H9 (cell line): ENCODE measurements around the gene GGT7. TPM values are rescaled to one million over a fixed set of nuclear protein-coding genes. Genes with fewer than 3 reads are reported as not detected.

Experiments
- DNase-seq: peaks from one replicate; pipeline ENCODE4 v3.0.0-alpha.2; 2017
- H2AFZ ChIP-seq: one replicate; pipeline ENCODE4 v1.6.1; 2013; ENCODE audit warnings: mild to moderate bottlenecking, low read length, control low read depth, moderate library complexity
- H2AK5ac ChIP-seq: 2 replicates; pipeline ENCODE4 v1.6.1; 2013; ENCODE audit warnings: low read length, control low read depth, mixed read lengths; ENCODE audit not compliant: insufficient read length
- H2BK120ac ChIP-seq: one replicate; pipeline ENCODE4 v1.6.1; 2013; ENCODE audit warnings: low read depth, mild to moderate bottlenecking, low read length, control low read depth, inconsistent platforms; ENCODE audit not compliant: poor library complexity, severe bottlenecking
- H2BK12ac ChIP-seq: 2 replicates; pipeline ENCODE4 v1.6.1; 2013; ENCODE audit warnings: low read length, control low read depth, mixed read lengths, low read depth; ENCODE audit not compliant: insufficient read length
- H2BK15ac ChIP-seq: 2 replicates; pipeline ENCODE4 v1.6.1; 2013; ENCODE audit warnings: low read depth, low read length, control low read depth
- H2BK20ac ChIP-seq: one replicate; pipeline ENCODE4 v1.6.1; 2013; ENCODE audit warnings: low read depth, mild to moderate bottlenecking, low read length, control low read depth, inconsistent platforms; ENCODE audit not compliant: poor library complexity, severe bottlenecking
- H2BK5ac ChIP-seq: 2 replicates; pipeline ENCODE4 v1.6.1; 2013; ENCODE audit warnings: low read length, control low read depth, mixed read lengths; ENCODE audit not compliant: insufficient read length
- H3K14ac ChIP-seq: 2 replicates; pipeline ENCODE4 v1.6.1; 2013; ENCODE audit warnings: low read length, control low read depth; ENCODE audit not compliant: insufficient read depth
- H3K18ac ChIP-seq: 2 replicates; pipeline ENCODE4 v1.6.1; 2013; ENCODE audit warnings: low read depth, mild to moderate bottlenecking, mixed read lengths, low read length, control low read depth; ENCODE audit not compliant: insufficient read length
- H3K23ac ChIP-seq: 2 replicates; pipeline ENCODE4 v1.6.1; 2013; ENCODE audit warnings: low read length, control low read depth, mixed read lengths, low read depth; ENCODE audit not compliant: insufficient read length
- H3K23me2 ChIP-seq: 2 replicates; pipeline ENCODE4 v1.6.1; 2013; ENCODE audit warnings: low read depth, mild to moderate bottlenecking, mixed read lengths, low read length, control low read depth; ENCODE audit not compliant: insufficient read length, poor library complexity, severe bottlenecking
- H3K27ac ChIP-seq: 2 replicates; pipeline ENCODE4 v1.5.1; 2013; ENCODE audit warnings: low read length, control low read depth, mixed read lengths, low read depth; ENCODE audit not compliant: insufficient read length
- H3K27me3 ChIP-seq: 2 replicates; pipeline ENCODE4 v1.6.1; 2013; ENCODE audit warnings: low read length, control low read depth, inconsistent platforms; ENCODE audit not compliant: insufficient read depth
- H3K4ac ChIP-seq: 2 replicates; pipeline ENCODE4 v1.6.1; 2013; ENCODE audit warnings: low read depth, mild to moderate bottlenecking, control low read depth, inconsistent platforms, low read length, moderate library complexity
- H3K4me1 ChIP-seq: 2 replicates; pipeline ENCODE4 v1.6.1; 2013; ENCODE audit warnings: low read length, control low read depth, inconsistent platforms; ENCODE audit not compliant: insufficient read depth
- H3K4me2 ChIP-seq: 2 replicates; pipeline ENCODE4 v1.6.1; 2013; ENCODE audit warnings: low read length, control low read depth, mixed read lengths; ENCODE audit not compliant: insufficient read length, insufficient read depth
- H3K56ac ChIP-seq: 2 replicates; pipeline ENCODE4 v1.6.1; 2013; ENCODE audit warnings: low read depth, mild to moderate bottlenecking, mixed read lengths, low read length, control low read depth; ENCODE audit not compliant: insufficient read length
- H3K79me1 ChIP-seq: 2 replicates; pipeline ENCODE4 v1.6.1; 2013; ENCODE audit warnings: low read depth, mild to moderate bottlenecking, moderate library complexity, low read length, control low read depth, inconsistent platforms; ENCODE audit not compliant: insufficient read depth, poor library complexity, severe bottlenecking
- H3K79me2 ChIP-seq: 2 replicates; pipeline ENCODE4 v1.6.1; 2013; ENCODE audit warnings: low read length, control low read depth, inconsistent platforms; ENCODE audit not compliant: insufficient read depth
- H3K9ac ChIP-seq: 2 replicates; pipeline ENCODE4 v1.6.1; 2013; ENCODE audit warnings: low read length, control low read depth, mixed read lengths; ENCODE audit not compliant: insufficient read length; ENCODE audit errors: extremely low read depth
- H3K9me3 ChIP-seq: one replicate; pipeline ENCODE4 v1.6.1; 2013; ENCODE audit warnings: low read depth, low read length, inconsistent platforms; ENCODE audit not compliant: control insufficient read depth
- H3T11ph ChIP-seq: one replicate; pipeline ENCODE4 v1.6.1; 2013; ENCODE audit warnings: mild to moderate bottlenecking, low read length, control low read depth, inconsistent platforms
- H4K20me1 ChIP-seq: one replicate; pipeline ENCODE4 v1.6.1; 2013; ENCODE audit not compliant: control insufficient read depth, insufficient read length, insufficient read depth
- H4K5ac ChIP-seq: 2 replicates; pipeline ENCODE4 v1.6.1; 2013; ENCODE audit warnings: low read depth, mild to moderate bottlenecking, mixed read lengths, low read length, control low read depth; ENCODE audit not compliant: insufficient read length
- H4K8ac ChIP-seq: replicated peaks from 2 replicates; pipeline ENCODE4 v1.6.1; 2013; ENCODE audit warnings: low read length, control low read depth, mixed read lengths, low read depth; ENCODE audit not compliant: insufficient read length
- H4K91ac ChIP-seq: 2 replicates; pipeline ENCODE4 v1.6.1; 2013; ENCODE audit warnings: low read depth, mild to moderate bottlenecking, moderate library complexity, mixed read lengths, low read length, control low read depth; ENCODE audit not compliant: insufficient read length
- H3K27ac Mint-ChIP-seq, 3 experiments: 2 replicates in 2 of 3; 3 replicates in 1 of 3; pipeline ENCODE4 v1.8.0; 2020 to 2021; ENCODE audit warnings: mixed read lengths in 3 of 3, mild to moderate bottlenecking in 1 of 3, moderate library complexity in 1 of 3
- H3K27me3 Mint-ChIP-seq: 2 replicates; pipeline ENCODE4 v1.8.0; 2021; ENCODE audit warnings: low read depth, mild to moderate bottlenecking, moderate library complexity, mixed read lengths
- H3K36me3 Mint-ChIP-seq, 3 experiments: 2 replicates in 2 of 3; 3 replicates in 1 of 3; pipeline ENCODE4 v1.8.0; 2020 to 2021; ENCODE audit warnings: low read depth in 3 of 3, mixed read lengths in 3 of 3; ENCODE audit not compliant: insufficient read depth in 1 of 3
- H3K4me1 Mint-ChIP-seq, 2 experiments: 2 replicates each; pipeline ENCODE4 v1.8.0; 2020; ENCODE audit warnings: mixed read lengths in 2 of 2
- H3K4me3 Mint-ChIP-seq, 2 experiments: 2 replicates in 1 of 2; 3 replicates in 1 of 2; pipeline ENCODE4 v1.8.0; 2020 to 2021; ENCODE audit warnings: mild to moderate bottlenecking in 2 of 2, mixed read lengths in 2 of 2, moderate library complexity in 1 of 2
- H3K9me3 Mint-ChIP-seq, 2 experiments: 2 replicates in 1 of 2; 3 replicates in 1 of 2; pipeline ENCODE4 v1.8.0; 2020; ENCODE audit warnings: mild to moderate bottlenecking in 2 of 2, mixed read lengths in 2 of 2, moderate library complexity in 1 of 2
- WGBS: extraction: QIAGEN DNeasy Blood & Tissue Kit; methylation state at CpG from one replicate; pipeline ENCODE4 v1.1.7; 2013; ENCODE audit warnings: missing lambda C conversion rate, low lambda C conversion rate, mixed read lengths; ENCODE audit not compliant: insufficient read length; ENCODE audit errors: extremely low coverage; 5-methylcytosine and 5-hydroxymethylcytosine counted together
- total RNA-seq: library from RNA; stranded (reverse); gene quantifications from 2 replicates; pipeline ENCODE4 v1.2.1, GENCODE V29; 2021
- TF ChIP-seq, protein P1 (sequence below): fragments of 200-600 bp; sonication (generic); conservative IDR thresholded peaks from 3 replicates; pipeline ENCODE4 v1.8.0; 2021; ENCODE audit warnings: antibody characterized with exemption, mild to moderate bottlenecking

Gene GGT7
- total RNA-seq, 1 experiment from 2014 or later, result 38.6 TPM

DNA sequence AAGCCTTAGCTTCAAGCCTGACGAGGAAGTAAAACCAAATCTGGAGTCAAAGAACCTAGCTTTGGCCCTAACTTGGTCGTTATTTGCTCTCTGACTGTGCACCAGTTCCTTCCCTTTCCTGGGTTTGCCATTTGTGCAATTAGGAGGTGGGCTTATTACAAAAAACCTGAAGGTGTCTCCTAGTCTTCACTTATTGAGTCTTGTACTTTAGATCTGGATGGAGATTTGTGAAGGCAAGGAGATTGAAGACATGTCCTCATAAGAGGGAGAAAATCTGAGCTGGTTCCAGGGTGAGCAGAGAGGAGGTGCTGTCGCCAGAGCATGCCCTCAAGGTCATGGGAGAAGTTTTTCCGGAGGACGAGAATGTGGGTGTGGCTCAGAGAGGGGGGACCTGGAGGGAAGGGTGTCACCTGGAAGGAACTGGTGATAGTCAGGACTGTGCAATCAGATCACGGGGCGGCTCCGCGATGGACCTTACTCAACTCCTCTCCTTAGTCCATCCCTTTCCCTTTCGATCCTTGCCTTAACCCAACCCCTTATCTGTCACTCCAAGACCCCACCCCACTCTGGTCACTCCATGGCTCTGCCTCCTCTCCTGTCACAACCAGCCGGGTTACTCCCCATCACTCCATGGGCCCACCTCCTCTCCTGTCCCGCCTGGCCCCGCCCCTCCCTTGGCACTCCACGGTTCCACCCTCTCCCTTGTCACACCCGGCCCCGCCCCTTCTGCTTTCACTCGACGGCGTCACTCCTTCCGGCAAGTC is 3.2 kb upstream of the GGT7 start:
- H3K23me2 ChIP-seq, result peaks cover 18% of the 10 kb centered on the region

More for the DNA sequence above, 3.2 kb upstream of the GGT7 start:
- peak overlapping the region; percentile 47 for H3K4me2 ChIP-seq
- peak overlapping the region; percentile 78 to 90 (median 85) for H3K27ac Mint-ChIP-seq
- no peaks in the 10 kb centered on the region; the same call in 1 of the 2 replicates for H3K79me2 ChIP-seq
- no CpG with 5 or more reads among the region's 20 CpGs for WGBS
- no peaks in the 10 kb centered on the region for H3K9me3 ChIP-seq
- H3K79me1 ChIP-seq, result no peaks in the 10 kb centered on the region
- H4K8ac ChIP-seq, result no peak overlapping the region
- peak overlapping the region; percentile 81 to 97 for H3K4me3 Mint-ChIP-seq
- H3K27ac ChIP-seq, result no peak overlapping the region
- peaks cover 8% of the 10 kb centered on the region; the same call in 1 of the 2 replicates for H3K4me1 ChIP-seq
- H4K20me1 ChIP-seq, result no peaks in the 10 kb centered on the region
- no peak overlapping the region for H3K18ac ChIP-seq
- no peak overlapping the region for H2BK20ac ChIP-seq
- no peak overlapping the region for H3K14ac ChIP-seq
- no peak overlapping the region for H2BK120ac ChIP-seq
- no peak overlapping the region for H2BK12ac ChIP-seq
- peak; percentile 100 for DNase-seq
- no peak overlapping the region for H4K91ac ChIP-seq
- no peak overlapping the region for H2AFZ ChIP-seq
- TF ChIP-seq, protein P1, sequence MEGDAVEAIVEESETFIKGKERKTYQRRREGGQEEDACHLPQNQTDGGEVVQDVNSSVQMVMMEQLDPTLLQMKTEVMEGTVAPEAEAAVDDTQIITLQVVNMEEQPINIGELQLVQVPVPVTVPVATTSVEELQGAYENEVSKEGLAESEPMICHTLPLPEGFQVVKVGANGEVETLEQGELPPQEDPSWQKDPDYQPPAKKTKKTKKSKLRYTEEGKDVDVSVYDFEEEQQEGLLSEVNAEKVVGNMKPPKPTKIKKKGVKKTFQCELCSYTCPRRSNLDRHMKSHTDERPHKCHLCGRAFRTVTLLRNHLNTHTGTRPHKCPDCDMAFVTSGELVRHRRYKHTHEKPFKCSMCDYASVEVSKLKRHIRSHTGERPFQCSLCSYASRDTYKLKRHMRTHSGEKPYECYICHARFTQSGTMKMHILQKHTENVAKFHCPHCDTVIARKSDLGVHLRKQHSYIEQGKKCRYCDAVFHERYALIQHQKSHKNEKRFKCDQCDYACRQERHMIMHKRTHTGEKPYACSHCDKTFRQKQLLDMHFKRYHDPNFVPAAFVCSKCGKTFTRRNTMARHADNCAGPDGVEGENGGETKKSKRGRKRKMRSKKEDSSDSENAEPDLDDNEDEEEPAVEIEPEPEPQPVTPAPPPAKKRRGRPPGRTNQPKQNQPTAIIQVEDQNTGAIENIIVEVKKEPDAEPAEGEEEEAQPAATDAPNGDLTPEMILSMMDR, result peak; percentile 48; the same call in 2 of the 3 replicates
- H3K27me3 ChIP-seq, result no peaks in the 10 kb centered on the region; the same call in 1 of the 2 replicates
- H2BK15ac ChIP-seq, result no peak overlapping the region
- peaks cover 39 to 41% of the 10 kb centered on the region in 2 experiments for H3K4me1 Mint-ChIP-seq
- no peak overlapping the region for H2BK5ac ChIP-seq
- no peak overlapping the region for H3K9ac ChIP-seq
- H3T11ph ChIP-seq, result no peak overlapping the region
- H3K27me3 Mint-ChIP-seq, result peaks cover 39% of the 10 kb centered on the region
- no peak overlapping the region for H3K56ac ChIP-seq
- H4K5ac ChIP-seq, result no peak overlapping the region
- H3K4ac ChIP-seq, result no peak overlapping the region
- H2AK5ac ChIP-seq, result no peak overlapping the region
- H3K23ac ChIP-seq, result no peak overlapping the region
- no peaks in the 10 kb centered on the region for H3K9me3 Mint-ChIP-seq
- H3K36me3 Mint-ChIP-seq, result peaks cover 0 to 3% (median 0%) of the 10 kb centered on the region in 3 experiments; a peak in 2 of 7 replicates
